Measurements from ENCODE around the gene ZNHIT2. TPM values are rescaled to one million over a fixed set of nuclear protein-coding genes. Genes with fewer than 3 reads are reported as not detected.
A peak's percentile ranks its signal among the peaks of the same experiment; 100 is the strongest.

ZNHIT2 gene
- total RNA-seq, 1 donor from 2014 or later, result 7.5 TPM

DNA sequence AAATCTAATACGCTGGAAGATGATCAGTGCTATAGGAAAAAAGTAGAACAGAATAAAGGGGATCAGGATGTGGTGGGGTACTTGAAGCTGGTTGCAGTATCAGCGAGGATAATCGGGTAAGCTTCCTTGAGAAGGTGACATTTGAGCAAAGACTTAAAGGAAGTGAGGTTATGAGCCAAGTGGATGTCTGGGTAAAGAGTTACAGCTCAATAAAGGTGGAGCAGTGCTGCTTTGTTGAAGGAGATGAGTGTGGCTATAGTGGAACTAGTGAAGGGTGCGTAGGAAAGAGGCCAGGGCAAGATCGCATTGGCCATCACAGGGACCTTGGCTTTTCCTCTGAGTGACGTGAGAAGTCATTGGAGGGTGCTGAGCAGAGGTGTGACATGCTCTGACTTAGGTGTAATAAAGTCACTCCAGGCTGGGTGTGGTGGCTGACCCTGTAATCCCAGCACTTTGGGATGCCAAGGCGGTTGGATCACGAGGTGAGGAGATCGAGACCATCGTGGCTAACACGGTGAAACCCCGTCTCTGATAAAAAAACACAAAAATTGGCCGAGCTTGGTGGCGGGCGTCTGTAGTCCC lies 19.1 kb upstream of the ZNHIT2 start:
- TF ChIP-seq, protein P1, sequence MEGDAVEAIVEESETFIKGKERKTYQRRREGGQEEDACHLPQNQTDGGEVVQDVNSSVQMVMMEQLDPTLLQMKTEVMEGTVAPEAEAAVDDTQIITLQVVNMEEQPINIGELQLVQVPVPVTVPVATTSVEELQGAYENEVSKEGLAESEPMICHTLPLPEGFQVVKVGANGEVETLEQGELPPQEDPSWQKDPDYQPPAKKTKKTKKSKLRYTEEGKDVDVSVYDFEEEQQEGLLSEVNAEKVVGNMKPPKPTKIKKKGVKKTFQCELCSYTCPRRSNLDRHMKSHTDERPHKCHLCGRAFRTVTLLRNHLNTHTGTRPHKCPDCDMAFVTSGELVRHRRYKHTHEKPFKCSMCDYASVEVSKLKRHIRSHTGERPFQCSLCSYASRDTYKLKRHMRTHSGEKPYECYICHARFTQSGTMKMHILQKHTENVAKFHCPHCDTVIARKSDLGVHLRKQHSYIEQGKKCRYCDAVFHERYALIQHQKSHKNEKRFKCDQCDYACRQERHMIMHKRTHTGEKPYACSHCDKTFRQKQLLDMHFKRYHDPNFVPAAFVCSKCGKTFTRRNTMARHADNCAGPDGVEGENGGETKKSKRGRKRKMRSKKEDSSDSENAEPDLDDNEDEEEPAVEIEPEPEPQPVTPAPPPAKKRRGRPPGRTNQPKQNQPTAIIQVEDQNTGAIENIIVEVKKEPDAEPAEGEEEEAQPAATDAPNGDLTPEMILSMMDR (IDR thresholded peaks at IDR 0.05), result no peak
- Histone ChIP-seq H3K4me1 (peaks cover 24% of the 10 kb centered on the region), H3K4me3 (no peak overlapping the region), H3K27ac (no peak overlapping the region), H3K27me3 (no peaks in the 10 kb centered on the region), H3K36me3 (peaks cover 12% of the 10 kb centered on the region), H3K9me3 (no peaks in the 10 kb centered on the region)
- no peak for DNase-seq
- intact Hi-C loops (cut with DNase I), result no loop called here
- ATAC-seq, result no peak

DNA sequence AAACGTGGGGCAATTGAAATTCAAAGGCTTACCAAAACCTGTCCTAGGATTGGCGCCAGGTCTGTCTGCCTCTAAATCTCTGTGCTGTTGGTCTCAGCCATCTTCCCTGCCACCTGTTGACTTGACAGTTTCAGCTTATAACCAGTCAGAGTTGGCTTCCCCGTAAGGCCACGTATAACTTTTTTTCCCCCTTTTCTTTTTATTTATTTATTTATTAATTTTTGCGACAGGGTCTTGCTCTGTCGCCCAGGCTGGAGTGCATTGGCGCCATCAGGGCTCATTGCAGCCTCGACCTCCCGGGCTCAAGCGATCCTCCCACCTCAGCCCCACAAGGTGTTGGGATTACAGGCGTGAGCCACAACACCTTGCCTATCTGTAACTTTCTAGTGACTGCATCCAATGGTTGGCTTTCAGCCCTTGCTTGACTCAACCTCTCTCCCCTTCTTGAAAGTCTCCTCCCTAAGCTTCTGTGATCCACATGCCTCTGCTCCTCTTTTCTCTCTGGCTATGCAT lies 18.2 kb upstream of the ZNHIT2 start:
- no peak for ATAC-seq
- peaks cover 24% of the 10 kb centered on the region for H3K4me1 ChIP-seq
- peak overlapping the region; percentile 100 for H3K27ac ChIP-seq
- peak; percentile 43 for DNase-seq
- H3K36me3 ChIP-seq, result peaks cover 22% of the 10 kb centered on the region
- H3K4me3 ChIP-seq, result peak overlapping the region; percentile 95
- H3K27me3 ChIP-seq, result no peaks in the 10 kb centered on the region
- intact Hi-C loops (cut with DNase I), result no loop called here
- no peaks in the 10 kb centered on the region for H3K9me3 ChIP-seq
- TF ChIP-seq, protein P1 (IDR thresholded peaks at IDR 0.05), result no peak

DNA sequence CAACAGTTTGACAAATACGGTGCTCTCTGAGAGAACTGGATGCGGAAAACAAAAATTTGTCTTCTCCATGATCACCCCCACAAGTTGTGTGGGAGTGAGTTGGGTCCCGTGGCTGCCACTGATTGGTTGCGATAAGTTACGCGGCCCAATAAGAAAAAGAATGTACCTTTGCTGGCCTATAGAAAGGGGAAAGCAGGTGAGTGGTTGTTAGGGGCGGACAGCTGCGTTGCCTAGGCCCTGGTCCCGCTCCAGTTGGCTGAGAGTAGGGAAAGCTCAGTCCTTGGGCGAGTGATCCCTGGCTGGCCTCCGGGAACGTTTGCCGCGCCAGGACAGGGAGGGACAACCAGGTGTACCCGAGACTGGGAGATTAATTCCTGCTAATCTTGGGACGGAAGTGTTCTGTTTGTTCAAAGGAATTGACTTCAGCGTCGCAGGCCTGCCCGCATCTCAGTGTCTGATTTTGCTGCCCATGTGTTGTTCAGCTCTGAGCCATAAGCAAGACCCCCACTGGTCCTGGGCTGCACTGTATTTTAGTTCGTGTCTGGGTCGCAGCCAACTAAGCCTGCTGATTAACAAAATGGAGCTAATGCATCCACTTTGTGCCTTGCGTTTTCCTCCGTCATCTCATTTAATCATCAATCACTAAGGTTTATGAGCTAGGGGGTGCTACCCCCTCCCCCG lies 17.6 kb upstream of the ZNHIT2 start:
- DNase-seq (peak; percentile 95), ATAC-seq (peak; percentile 92)
- TF ChIP-seq, protein P1 (IDR thresholded peaks at IDR 0.05), result no peak
- Histone ChIP-seq H3K4me1 (peaks cover 24% of the 10 kb centered on the region), H3K9me3 (no peaks in the 10 kb centered on the region), H3K27ac (peak overlapping the region; percentile 100), H3K4me3 (peak overlapping the region; percentile 95), H3K36me3 (peaks cover 28% of the 10 kb centered on the region), H3K27me3 (no peaks in the 10 kb centered on the region)
- intact Hi-C loops (cut with DNase I), result no loop called here

DNA sequence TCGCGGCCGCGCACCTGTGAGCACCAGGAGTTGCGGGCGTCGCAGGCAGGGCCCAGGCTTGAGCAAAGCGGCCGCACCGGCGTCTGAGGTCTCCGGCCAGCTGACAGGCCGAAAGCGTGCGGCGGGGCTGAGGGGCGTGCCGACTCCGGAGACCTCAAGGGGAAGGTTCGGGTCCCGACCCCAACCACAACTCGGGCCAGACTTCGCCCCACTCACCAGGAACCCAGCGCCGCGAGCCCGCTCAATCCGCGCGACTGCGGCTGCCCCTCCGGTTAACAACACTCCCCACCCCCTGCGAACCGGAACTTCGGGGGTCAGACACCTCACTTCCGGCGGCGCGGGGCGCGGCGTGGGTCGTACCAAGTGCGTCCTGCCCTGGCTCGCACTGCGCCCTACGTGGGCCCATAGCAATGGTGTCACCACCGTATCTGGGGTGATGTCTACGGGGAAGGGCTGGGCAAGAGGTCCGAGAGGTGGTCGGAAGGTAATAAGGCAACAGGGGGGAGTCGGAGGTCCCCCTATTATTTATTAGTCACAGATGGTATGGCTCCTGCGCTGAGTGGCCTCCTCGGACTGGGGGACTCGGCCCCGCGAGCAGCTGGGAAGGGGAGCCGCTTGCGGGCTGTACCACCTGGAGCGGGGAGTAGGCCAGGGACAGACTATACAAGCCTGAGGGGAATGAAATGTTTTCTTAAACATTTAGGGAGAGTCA lies 16.9 kb upstream of the ZNHIT2 start, which contains the start of gene SYVN1:
TSS of gene SYVN1 (minus strand) at position 280 of the 712 bp plus-strand sequence. CDS start 918 bp downstream, outside the sequence.
- Histone ChIP-seq H3K4me3 (peak within 1 kb of the TSS; percentile 95), H3K27me3 (no peaks in the 10 kb centered on the region), H3K4me1 (peaks cover 24% of the 10 kb centered on the region), H3K9me3 (no peaks in the 10 kb centered on the region), H3K27ac (peak within 1 kb of the TSS; percentile 100), H3K36me3 (peaks cover 35% of the 10 kb centered on the region)
- ATAC-seq (peak; percentile 89), DNase-seq (peak; percentile 96)
- intact Hi-C loops (cut with DNase I), result no loop called here
- TF ChIP-seq, protein P1 (IDR thresholded peaks at IDR 0.05), result no peak

DNA sequence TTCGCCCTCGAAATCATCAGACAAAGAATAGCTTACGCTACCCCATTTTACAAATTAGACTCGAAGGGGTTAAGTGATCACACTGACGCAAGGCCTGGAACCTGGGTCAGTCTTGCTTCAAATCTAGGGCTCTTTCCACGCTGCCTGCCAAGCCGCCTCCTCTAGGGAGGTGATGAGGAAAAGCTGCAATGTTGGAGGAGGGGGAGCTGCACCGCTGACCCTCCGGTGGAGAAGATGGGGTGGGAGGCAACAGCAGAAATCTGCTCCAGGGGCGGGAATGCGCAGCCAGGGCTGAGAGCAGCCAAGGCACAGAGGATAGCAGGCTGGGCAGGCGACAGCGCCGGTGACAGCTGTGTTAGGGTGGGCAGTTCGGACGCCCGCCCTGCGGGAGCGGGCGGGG lies 16.2 kb upstream of the ZNHIT2 start:
- Histone ChIP-seq H3K27me3 (no peaks in the 10 kb centered on the region), H3K27ac (peak overlapping the region; percentile 100), H3K4me3 (peak overlapping the region; percentile 95), H3K9me3 (no peaks in the 10 kb centered on the region), H3K36me3 (peaks cover 41% of the 10 kb centered on the region), H3K4me1 (peaks cover 24% of the 10 kb centered on the region)
- no peak for ATAC-seq
- intact Hi-C loops (cut with DNase I), result no loop called here
- peak; percentile 69 for DNase-seq
- TF ChIP-seq, protein P1 (IDR thresholded peaks at IDR 0.05), result no peak
